ENCODE measurements around the gene ANKRD65.

GRCh38 chr1:1438531-1439381 lies 17.7 kb upstream of the ANKRD65 start:
- TF ChIP-seq CTCF (conservative IDR thresholded peaks at IDR 0.05) = no peak
- TF ChIP-seq EZH2 (IDR thresholded peaks at IDR 0.05; ENCODE audit: low read depth) = no peak

All from PC-9 (cell line).